Breast epithelium (tissue), 3 donors: ENCODE results near the gene JCAD.

ENCODE experiments used
- CTCF ChIP-seq, 3 donors: fragments of 450-650 bp; IDR thresholded peaks; one replicate each; pipeline ENCODE4 v1.5.1; 2016 to 2017; ENCODE audit warnings: antibody characterized with exemption in 3 of 3, mild to moderate bottlenecking in 3 of 3, moderate library complexity in 3 of 3
- POLR2A ChIP-seq: fragments of 450-650 bp; IDR thresholded peaks from one replicate; pipeline ENCODE4 v1.6.1; 2016; ENCODE audit warnings: antibody characterized with exemption, mild to moderate bottlenecking, moderate library complexity
- POLR2AphosphoS5 ChIP-seq, 3 donors: sonication (generic); formaldehyde crosslinking; IDR thresholded peaks; one replicate each; pipeline ENCODE4 v1.6.1; 2017; ENCODE audit warnings: antibody characterized with exemption in 3 of 3

- TF ChIP-seq CTCF (IDR thresholded peaks at IDR 0.05): no peak
- no peak for TF ChIP-seq POLR2A
- TF ChIP-seq POLR2AphosphoS5 (IDR thresholded peaks at IDR 0.05): no peak
These were observed 39.9 kb downstream of the JCAD start for GRCh38 chr10:30019468-30019867.
